B cell (primary cell): ENCODE data around the gene ATP6V0E1. TPM values are rescaled to one million over a fixed set of nuclear protein-coding genes. Genes with fewer than 3 reads are reported as not detected.
"Not testable (repeated sequence)": the region's sequence is repeated elsewhere in the genome, so short reads cannot be mapped to it uniquely, and the experiment has no call there.

Source experiments
- ATAC-seq: fragments of 200-7000 bp; cut with Tn5 transposase; one replicate; pipeline ENCODE4 v1.10.0; 2021; ENCODE audit warnings: low read depth, mild to moderate bottlenecking, moderate number of reproducible peaks, moderate library complexity
- CTCF ChIA-PET: fragments of 350-600 bp; sonication (Branson Sonifier 250); formaldehyde crosslinking; loops from one replicate; lab custom pipeline; 2021; ENCODE audit warnings: antibody characterized with exemption, inconsistent platforms; lab: Charles Lee
- POLR2A ChIA-PET: fragments of 350-600 bp; sonication (Branson Sonifier 250); formaldehyde crosslinking; loops from one replicate; lab custom pipeline; 2021; ENCODE audit warnings: antibody characterized with exemption; lab: Charles Lee
- DNase-seq: peaks from one replicate; pipeline ENCODE4 v3.0.0; 2013
- H2AFZ ChIP-seq: 2 replicates; pipeline ENCODE4 v1.6.1; 2012; ENCODE audit warnings: mild to moderate bottlenecking, low read depth, low read length; ENCODE audit not compliant: insufficient read depth, poor library complexity, severe bottlenecking
- H3K27ac ChIP-seq, 2 donors: 1 replicate in 1 of 2; 2 replicates in 1 of 2; pipeline ENCODE4 v1.5.1; 2012 to 2013; ENCODE audit warnings: low read length in 2 of 2, mild to moderate bottlenecking in 2 of 2, moderate library complexity in 1 of 2
- H3K27me3 ChIP-seq, 4 experiments: fragments of 200-600 bp in 1 of 4; sonication (generic) in 1 of 4; replicated peaks in 1 of 4; 1 replicate in 2 of 4; 2 replicates in 2 of 4; pipeline versions ENCODE4 v1.6.1 to v1.7.0; 2013 to 2016; ENCODE audit warnings: low read length in 3 of 4, mild to moderate bottlenecking in 2 of 4, mixed read lengths in 1 of 4, moderate library complexity in 1 of 4; ENCODE audit not compliant: insufficient read depth in 4 of 4, control insufficient read depth in 3 of 4; ENCODE audit errors: control extremely low read depth in 1 of 4
- H3K36me3 ChIP-seq, 2 experiments: replicated peaks in 1 of 2; 1 replicate in 1 of 2; 2 replicates in 1 of 2; pipeline versions ENCODE4 v1.6.1 to v1.7.1; 2013; ENCODE audit warnings: low read length in 1 of 2; ENCODE audit not compliant: insufficient read depth in 2 of 2, control insufficient read depth in 1 of 2; ENCODE audit errors: control extremely low read depth in 1 of 2, extremely low read depth in 1 of 2
- H3K4me1 ChIP-seq, 2 donors: fragments of 200-600 bp in 1 of 2; sonication (generic) in 1 of 2; 1 replicate in 1 of 2; 2 replicates in 1 of 2; pipeline versions ENCODE4 v1.5.1 to v1.6.1; 2013 to 2017; ENCODE audit warnings: low read length in 2 of 2; ENCODE audit not compliant: control insufficient read depth in 2 of 2, insufficient read depth in 2 of 2
- H3K4me2 ChIP-seq: replicated peaks from 2 replicates; pipeline ENCODE3; 2012; ENCODE audit warnings: mild to moderate bottlenecking, low read depth, low read length; ENCODE audit not compliant: poor library complexity, severe bottlenecking
- H3K4me3 ChIP-seq, 5 experiments: fragments of 200-600 bp in 1 of 5; sonication (generic) in 1 of 5; 1 replicate in 3 of 5; 2 replicates in 2 of 5; pipeline versions ENCODE4 v1.5.1 to v1.7.0; 2011 to 2016; ENCODE audit warnings: low read length in 4 of 5, mild to moderate bottlenecking in 4 of 5, low read depth in 2 of 5, control low read depth in 1 of 5, moderate library complexity in 1 of 5; ENCODE audit not compliant: insufficient read depth in 1 of 5; ENCODE audit errors: control extremely low read depth in 1 of 5, extremely low read depth in 1 of 5
- H3K79me2 ChIP-seq: fragments of 200-600 bp; sonication (generic); one replicate; pipeline ENCODE4 v1.6.0; 2016; ENCODE audit warnings: low read length; ENCODE audit not compliant: control insufficient read depth, insufficient read depth
- H3K9ac ChIP-seq: fragments of 200-600 bp; sonication (generic); 2 replicates; pipeline ENCODE4 v1.6.1; 2017; ENCODE audit warnings: mild to moderate bottlenecking, low read length, moderate library complexity
- H3K9me3 ChIP-seq, 3 donors: one replicate each; pipeline versions ENCODE4 v1.6.1 to v1.7.1; 2013; ENCODE audit warnings: low read length in 2 of 3; ENCODE audit not compliant: control insufficient read depth in 2 of 3, insufficient read depth in 1 of 3; ENCODE audit errors: control extremely low read depth in 1 of 3
- H4K20me1 ChIP-seq: 2 replicates; pipeline ENCODE4 v1.6.0; 2012; ENCODE audit warnings: mild to moderate bottlenecking, low read length; ENCODE audit not compliant: insufficient read depth, control insufficient read depth, poor library complexity, severe bottlenecking
- H3K27ac Mint-ChIP-seq: one replicate; pipeline ENCODE4 v1.8.0; 2021; ENCODE audit warnings: mixed read lengths
- H3K27me3 Mint-ChIP-seq: one replicate; pipeline ENCODE4 v1.8.0; 2021; ENCODE audit warnings: mixed read lengths
- H3K4me1 Mint-ChIP-seq: one replicate; pipeline ENCODE4 v1.8.0; 2021; ENCODE audit warnings: mixed read lengths
- H3K4me3 Mint-ChIP-seq: one replicate; pipeline ENCODE4 v1.8.0; 2021; ENCODE audit warnings: mixed read lengths
- H3K9me3 Mint-ChIP-seq: one replicate; pipeline ENCODE4 v1.8.0; 2022; ENCODE audit warnings: mixed read lengths; ENCODE audit not compliant: insufficient read depth
- CTCF ChIP-seq: fragments of 200-600 bp; IDR thresholded peaks from one replicate; pipeline ENCODE4 v1.8.0; 2022; ENCODE audit warnings: antibody characterized with exemption, mild to moderate bottlenecking
- EZH2 ChIP-seq: IDR thresholded peaks from 2 replicates; pipeline ENCODE4 v1.6.1; 2012; ENCODE audit warnings: borderline replicate concordance, low read depth, mild to moderate bottlenecking, moderate library complexity, low read length; ENCODE audit not compliant: insufficient read depth, poor library complexity, severe bottlenecking
- WGBS: methylation state at CpG from one replicate; pipeline ENCODE4 v1.1.5; 2013; ENCODE audit warnings: missing lambda C conversion rate; ENCODE audit not compliant: insufficient coverage; 5-methylcytosine and 5-hydroxymethylcytosine counted together
- intact Hi-C: fragments of 100-400 bp; cut with micrococcal nuclease; formaldehyde crosslinking; loops from one replicate; pipeline ENCODE4 v1.10.0; 2022
- polyA plus RNA-seq: library from polyadenylated mRNA; depleted of rRNA; stranded (reverse); fragments of >200 nt; gene quantifications from 2 replicates; pipeline ENCODE4 v1.2.3, GENCODE V29; 2012
- total RNA-seq, 2 donors: library from RNA; stranded (reverse); fragments of 120-200 nt in 1 of 2; gene quantifications; 1 replicate in 1 of 2; 2 replicates in 1 of 2; pipeline versions ENCODE4 v1.2.3 to v1.2.4, GENCODE V29; 2013 to 2022

ATP6V0E1 gene
- total and polyA plus RNA-seq, 2 donors (not counting 1 experiment from before 2014, with no cell fraction given): 93.8 to 127 TPM

GRCh38 chr5:173042763-173043107 is 59.2 kb downstream of the ATP6V0E1 start:
- Mint-ChIP-seq H3K27me3 (no peaks in the 10 kb centered on the region), H3K4me1 (peaks cover 13% of the 10 kb centered on the region), H3K9me3 (no peaks in the 10 kb centered on the region), H3K4me3 (no peak overlapping the region), H3K27ac (no peak overlapping the region)
- no peak overlapping the region for H3K4me2 ChIP-seq
- TF ChIP-seq CTCF (no peak), EZH2 (no peak)
- H3K27me3 ChIP-seq: no peaks in the 10 kb centered on the region
- peaks cover 22% of the 10 kb centered on the region for H3K79me2 ChIP-seq
- H3K4me3 ChIP-seq: no peak overlapping the region
- H3K27ac ChIP-seq: no peak overlapping the region
- WGBS: no CpG with 5 or more reads among the region's 3 CpGs
- no peaks in the 10 kb centered on the region for H3K36me3 ChIP-seq
- no peak overlapping the region for H2AFZ ChIP-seq
- H4K20me1 ChIP-seq: no peaks in the 10 kb centered on the region
- H3K4me1 ChIP-seq: no peaks in the 10 kb centered on the region
- no peaks in the 10 kb centered on the region for H3K9me3 ChIP-seq
- H3K9ac ChIP-seq: no peak overlapping the region
- DNase-seq (no peak), ATAC-seq (no peak)
- POLR2A ChIA-PET: no interaction called here
- intact Hi-C loops: no loop called here
- CTCF ChIA-PET: interaction anchor here (1.0 kb wide), 1 partner anchor 14 kb away, joined by 5 read pairs; no protein-coding TSS in a partner anchor

GRCh38 chr5:173045474-173045873 is 61.9 kb downstream of the ATP6V0E1 start:
- 97% methylated on average over 4 of the region's 8 CpGs for WGBS
- Mint-ChIP-seq H3K27ac (no peak overlapping the region), H3K9me3 (no peaks in the 10 kb centered on the region), H3K4me1 (no peaks in the 10 kb centered on the region), H3K4me3 (no peak overlapping the region), H3K27me3 (no peaks in the 10 kb centered on the region)
- Histone ChIP-seq H3K4me2 (no peak overlapping the region), H3K36me3 (no peaks in the 10 kb centered on the region), H3K27ac (no peak overlapping the region), H3K79me2 (peaks cover 34% of the 10 kb centered on the region), H3K4me1 (no peaks in the 10 kb centered on the region), H2AFZ (no peak overlapping the region), H3K9ac (no peak overlapping the region), H3K27me3 (no peaks in the 10 kb centered on the region), H4K20me1 (no peaks in the 10 kb centered on the region), H3K9me3 (no peaks in the 10 kb centered on the region), H3K4me3 (no peak overlapping the region)
- ATAC-seq (no peak), DNase-seq (no peak)
- no peak for TF ChIP-seq CTCF
- no peak for TF ChIP-seq EZH2
- intact Hi-C loops: no loop called here
- POLR2A ChIA-PET: no interaction called here
- CTCF ChIA-PET: no interaction called here

- H3K27ac Mint-ChIP-seq, DNase-seq, H3K4me1 Mint-ChIP-seq, H3K4me3 ChIP-seq, H3K4me1 ChIP-seq, H3K4me3 Mint-ChIP-seq, H3K9ac ChIP-seq, H3K9me3 Mint-ChIP-seq, CTCF ChIA-PET, H3K27me3 ChIP-seq, H3K4me2 ChIP-seq, H3K27me3 Mint-ChIP-seq, POLR2A ChIA-PET, intact Hi-C loops, H3K27ac ChIP-seq, ATAC-seq, H3K36me3 ChIP-seq, H2AFZ ChIP-seq, H3K9me3 ChIP-seq, H4K20me1 ChIP-seq: not testable (repeated sequence)
- 92% methylated on average over 9 of the region's 12 CpGs for WGBS
- H3K79me2 ChIP-seq: peaks cover 36% of the 10 kb centered on the region
Observed at GRCh38 chr5:173047096-173047837, 63.7 kb downstream of the ATP6V0E1 start.
